KMS-11 (cell line): ENCODE data around the gene LHFPL3.

Experiments used
- H2AFZ ChIP-seq: fragments of 200-600 bp; sonication (generic); 2 replicates; pipeline ENCODE4 v1.6.1; 2016; ENCODE audit warnings: antibody characterized with exemption, mixed run types, low read depth
- H3K27ac ChIP-seq: fragments of 200-600 bp; sonication (generic); 2 replicates; pipeline ENCODE4 v1.6.1; 2016; ENCODE audit warnings: mild to moderate bottlenecking, mixed run types
- H3K27me3 ChIP-seq: fragments of 200-600 bp; sonication (generic); 2 replicates; pipeline ENCODE4 v1.6.1; 2017; ENCODE audit warnings: mild to moderate bottlenecking, low read depth, mixed run types, moderate library complexity; ENCODE audit not compliant: insufficient read depth
- H3K36me3 ChIP-seq: fragments of 200-600 bp; sonication (generic); 2 replicates; pipeline ENCODE4 v1.6.1; 2017; ENCODE audit warnings: mild to moderate bottlenecking, mixed run types; ENCODE audit not compliant: insufficient read depth
- H3K4me1 ChIP-seq: fragments of 200-600 bp; sonication (generic); 2 replicates; pipeline ENCODE4 v1.6.1; 2016; ENCODE audit warnings: mild to moderate bottlenecking, low read depth, mixed run types; ENCODE audit not compliant: poor library complexity, severe bottlenecking
- H3K4me2 ChIP-seq: fragments of 200-600 bp; sonication (generic); 2 replicates; pipeline ENCODE4 v1.7.0; 2016; ENCODE audit warnings: mild to moderate bottlenecking, mixed run types
- H3K4me3 ChIP-seq: fragments of 200-600 bp; sonication (generic); IDR thresholded peaks from 2 replicates; pipeline ENCODE4 v1.6.1; 2017; ENCODE audit warnings: low read depth, low read length, mixed read lengths; ENCODE audit not compliant: insufficient read depth
- H3K79me2 ChIP-seq: fragments of 200-600 bp; sonication (generic); 2 replicates; pipeline ENCODE4 v1.6.1; 2016; ENCODE audit warnings: low read depth, mixed run types; ENCODE audit not compliant: insufficient read depth
- H3K9ac ChIP-seq: fragments of 200-600 bp; sonication (generic); 2 replicates; pipeline ENCODE4 v1.6.1; 2016; ENCODE audit warnings: mild to moderate bottlenecking, mixed run types
- H4K20me1 ChIP-seq: fragments of 200-600 bp; sonication (generic); 2 replicates; pipeline ENCODE4 v1.6.1; 2016; ENCODE audit warnings: mild to moderate bottlenecking, mixed run types; ENCODE audit not compliant: insufficient read depth
- TF ChIP-seq, protein P1 (sequence below): fragments of 200-600 bp; sonication (generic); conservative IDR thresholded peaks from 2 replicates; pipeline ENCODE4 v1.6.1; 2017; ENCODE audit warnings: low read depth, mild to moderate bottlenecking, antibody characterized with exemption, low read length, moderate library complexity, mixed read lengths

Gene LHFPL3

DNA sequence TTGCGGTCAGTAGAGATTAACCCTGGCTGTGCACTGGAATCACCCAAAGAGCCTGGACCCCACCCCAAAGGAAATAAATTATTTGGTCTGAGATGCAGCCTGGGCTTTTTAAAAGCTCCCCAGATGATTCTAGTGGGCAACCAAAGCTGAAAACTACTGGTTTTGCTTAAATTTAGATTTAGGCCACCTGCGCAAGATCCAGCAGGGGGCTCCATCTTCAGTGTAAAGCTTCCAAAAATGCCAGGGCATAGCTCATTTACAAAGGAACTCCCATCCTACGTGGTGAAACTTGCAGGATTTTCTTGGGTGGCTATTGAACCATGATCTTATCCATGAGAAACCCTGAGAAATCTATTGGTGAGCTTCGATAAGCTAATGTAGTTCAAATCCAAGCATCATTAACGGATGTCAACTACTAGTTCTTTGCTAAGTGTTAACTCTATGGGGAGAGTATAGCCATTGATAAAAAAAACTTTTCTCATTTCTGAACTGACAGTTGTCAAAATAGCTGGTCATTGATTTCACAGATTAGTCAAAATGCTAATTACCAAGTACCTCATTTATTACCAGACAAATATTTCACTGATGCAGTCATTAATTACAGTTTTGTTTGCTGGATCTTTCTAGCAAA lies 315.3 kb downstream of the LHFPL3 start:
- H3K27me3 ChIP-seq: no peaks in the 10 kb centered on the region
- H3K27ac ChIP-seq: no peak overlapping the region
- H3K36me3 ChIP-seq: no peaks in the 10 kb centered on the region
- TF ChIP-seq, protein P1, sequence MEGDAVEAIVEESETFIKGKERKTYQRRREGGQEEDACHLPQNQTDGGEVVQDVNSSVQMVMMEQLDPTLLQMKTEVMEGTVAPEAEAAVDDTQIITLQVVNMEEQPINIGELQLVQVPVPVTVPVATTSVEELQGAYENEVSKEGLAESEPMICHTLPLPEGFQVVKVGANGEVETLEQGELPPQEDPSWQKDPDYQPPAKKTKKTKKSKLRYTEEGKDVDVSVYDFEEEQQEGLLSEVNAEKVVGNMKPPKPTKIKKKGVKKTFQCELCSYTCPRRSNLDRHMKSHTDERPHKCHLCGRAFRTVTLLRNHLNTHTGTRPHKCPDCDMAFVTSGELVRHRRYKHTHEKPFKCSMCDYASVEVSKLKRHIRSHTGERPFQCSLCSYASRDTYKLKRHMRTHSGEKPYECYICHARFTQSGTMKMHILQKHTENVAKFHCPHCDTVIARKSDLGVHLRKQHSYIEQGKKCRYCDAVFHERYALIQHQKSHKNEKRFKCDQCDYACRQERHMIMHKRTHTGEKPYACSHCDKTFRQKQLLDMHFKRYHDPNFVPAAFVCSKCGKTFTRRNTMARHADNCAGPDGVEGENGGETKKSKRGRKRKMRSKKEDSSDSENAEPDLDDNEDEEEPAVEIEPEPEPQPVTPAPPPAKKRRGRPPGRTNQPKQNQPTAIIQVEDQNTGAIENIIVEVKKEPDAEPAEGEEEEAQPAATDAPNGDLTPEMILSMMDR: peak; percentile 73
- H3K4me3 ChIP-seq: no peak overlapping the region
- H3K9ac ChIP-seq: no peak overlapping the region
- H3K79me2 ChIP-seq: no peaks in the 10 kb centered on the region
- H3K4me1 ChIP-seq: no peaks in the 10 kb centered on the region
- no peaks in the 10 kb centered on the region for H4K20me1 ChIP-seq
- H2AFZ ChIP-seq: no peak overlapping the region
- no peak overlapping the region for H3K4me2 ChIP-seq

DNA sequence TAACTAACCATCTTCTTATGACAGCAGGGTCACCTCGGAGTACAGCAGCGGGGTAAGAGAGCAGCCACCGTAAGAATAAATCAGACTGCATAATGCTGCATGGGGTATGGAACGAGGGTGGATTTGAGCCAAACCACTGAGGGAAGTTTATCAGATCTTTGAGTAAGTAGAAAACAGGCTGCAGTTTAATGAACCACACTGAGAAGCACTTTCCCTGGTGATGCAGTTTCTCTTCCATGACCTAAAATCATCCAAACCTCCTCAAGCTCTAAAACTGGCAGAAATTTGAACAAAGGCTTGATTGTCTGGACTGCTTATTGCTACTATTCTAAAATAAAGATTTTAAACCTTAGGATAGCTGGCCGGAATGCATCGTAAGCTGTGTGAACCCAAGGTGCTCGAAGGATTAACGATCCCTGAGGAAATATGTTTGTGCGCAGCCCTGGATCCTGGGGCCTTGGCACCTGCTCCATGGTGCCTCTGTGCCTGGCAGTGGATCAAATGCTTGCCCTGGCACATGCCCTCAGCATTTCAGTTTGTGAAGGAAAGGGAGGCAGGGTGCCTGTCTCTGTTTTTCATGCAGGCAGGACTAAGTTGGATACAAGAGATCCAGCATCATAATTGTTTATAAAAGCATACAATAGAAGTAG lies 322.7 kb downstream of the LHFPL3 start:
- Histone ChIP-seq H4K20me1 (no peaks in the 10 kb centered on the region), H2AFZ (no peak overlapping the region), H3K27me3 (no peaks in the 10 kb centered on the region), H3K9ac (no peak overlapping the region), H3K4me1 (no peaks in the 10 kb centered on the region), H3K36me3 (no peaks in the 10 kb centered on the region), H3K27ac (no peak overlapping the region), H3K4me2 (no peak overlapping the region), H3K4me3 (no peak overlapping the region), H3K79me2 (no peaks in the 10 kb centered on the region)
- TF ChIP-seq, protein P1: no peak

DNA sequence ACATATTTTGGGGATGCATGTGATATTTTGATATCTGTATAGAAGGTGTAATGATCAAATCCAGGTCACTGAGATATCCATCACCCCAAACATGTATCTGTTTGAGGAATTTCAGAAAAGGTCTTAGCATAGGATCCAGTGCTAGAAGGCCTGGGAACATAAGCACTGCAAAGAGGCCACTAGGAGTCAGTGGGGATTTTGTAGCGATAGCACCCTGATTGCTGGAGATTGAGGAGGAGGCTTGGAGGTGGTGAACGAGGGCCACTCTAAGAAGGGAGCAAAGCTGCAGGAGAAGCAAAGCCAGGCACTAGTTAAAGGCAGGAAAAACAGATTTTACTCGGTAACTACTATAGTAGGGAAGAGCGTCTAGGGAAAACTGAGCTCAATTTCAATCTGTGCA lies 324.0 kb downstream of the LHFPL3 start:
- no peak overlapping the region for H3K27ac ChIP-seq
- H3K4me2 ChIP-seq: no peak overlapping the region
- H3K4me3 ChIP-seq: no peak overlapping the region
- TF ChIP-seq, protein P1: no peak
- no peaks in the 10 kb centered on the region for H4K20me1 ChIP-seq
- no peaks in the 10 kb centered on the region for H3K27me3 ChIP-seq
- H3K36me3 ChIP-seq: no peaks in the 10 kb centered on the region
- no peaks in the 10 kb centered on the region for H3K4me1 ChIP-seq
- no peak overlapping the region for H3K9ac ChIP-seq
- no peak overlapping the region for H2AFZ ChIP-seq
- no peaks in the 10 kb centered on the region for H3K79me2 ChIP-seq

DNA sequence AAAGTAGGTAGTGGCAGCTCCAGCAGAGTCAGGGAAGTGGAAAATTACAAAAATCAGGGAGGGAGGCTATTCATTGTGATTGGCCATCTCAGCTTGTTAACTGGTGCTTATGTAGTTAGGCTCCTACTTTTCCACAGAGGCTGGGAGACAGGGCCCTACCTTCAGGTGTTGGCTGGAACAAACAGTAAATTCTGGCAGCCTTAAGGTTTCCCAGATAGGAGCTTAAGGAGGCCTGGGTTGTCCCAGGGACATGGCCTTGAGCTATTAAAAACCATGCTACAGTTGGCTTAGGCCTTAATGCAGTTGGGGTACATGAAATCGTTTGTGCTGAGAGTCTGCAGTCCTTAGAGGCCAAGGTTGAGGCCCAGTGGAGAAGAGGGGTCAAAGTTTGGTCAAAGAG lies 324.5 kb downstream of the LHFPL3 start:
- Histone ChIP-seq H3K79me2 (no peaks in the 10 kb centered on the region), H3K4me2 (no peak overlapping the region), H3K4me1 (no peaks in the 10 kb centered on the region), H3K27ac (no peak overlapping the region), H2AFZ (no peak overlapping the region), H3K36me3 (no peaks in the 10 kb centered on the region), H3K9ac (no peak overlapping the region), H3K4me3 (no peak overlapping the region), H4K20me1 (no peaks in the 10 kb centered on the region), H3K27me3 (no peaks in the 10 kb centered on the region)
- TF ChIP-seq, protein P1: no peak
